Stimulated activated CD8-positive, alpha-beta memory T cell treated with anti-CD3 and anti-CD28 coated beads, Interleukin-12 subunit alpha, Interleukin-12 subunit beta, amount 100 ng/mL, for 1 hour (primary cell): ENCODE results near the gene PFKFB1.

Experiments
- DNase-seq: peaks from one replicate; pipeline ENCODE4 v3.0.0-alpha.2; 2020; ENCODE audit warnings: low read depth

Gene PFKFB1

DNA sequence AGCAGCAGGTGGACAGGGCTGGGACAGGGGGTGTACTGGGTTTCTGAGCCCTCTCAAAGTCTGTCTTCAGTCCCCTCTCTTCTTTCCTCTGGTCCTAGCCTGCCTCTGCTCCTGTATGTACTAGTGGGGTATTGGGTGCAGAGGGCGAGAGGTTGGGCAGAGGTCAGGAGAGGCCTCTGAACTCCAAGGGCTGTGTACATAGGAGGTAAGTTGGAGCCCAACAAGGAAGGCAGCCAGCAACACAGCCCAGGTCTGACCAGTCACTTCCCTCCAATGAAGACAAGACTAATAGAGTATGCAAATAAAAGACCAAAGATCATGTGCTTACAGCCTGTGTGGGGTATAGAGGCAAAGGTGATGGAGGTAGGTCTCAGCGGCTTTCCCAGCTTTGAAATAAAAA is at the start of gene PFKFB1:
TSS of gene PFKFB1 (minus strand) at position 90 of the 400 bp plus-strand sequence. CDS start 181 bp downstream, outside the sequence.
- no peak for DNase-seq

DNA sequence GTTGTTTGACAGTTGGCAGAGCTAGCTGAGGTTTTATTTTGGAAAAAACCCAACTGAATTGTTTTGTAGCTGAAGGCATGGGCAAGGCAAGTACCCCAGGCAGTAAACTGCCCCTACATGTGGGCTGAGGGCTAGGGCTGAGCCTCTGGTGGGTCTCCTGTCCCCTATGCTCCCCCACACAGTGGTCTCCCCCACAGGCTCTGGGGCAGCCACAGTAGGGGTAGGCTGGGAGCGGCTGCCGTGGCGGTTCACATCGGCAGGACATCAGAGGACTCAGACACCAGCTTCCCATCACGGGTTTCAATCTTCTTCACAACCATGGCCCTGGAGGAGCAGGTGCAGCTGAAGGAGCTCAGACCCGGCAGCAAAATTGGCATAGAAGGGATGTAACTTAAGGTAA is 47.5 kb upstream of the PFKFB1 start:
- no peak for DNase-seq

DNA sequence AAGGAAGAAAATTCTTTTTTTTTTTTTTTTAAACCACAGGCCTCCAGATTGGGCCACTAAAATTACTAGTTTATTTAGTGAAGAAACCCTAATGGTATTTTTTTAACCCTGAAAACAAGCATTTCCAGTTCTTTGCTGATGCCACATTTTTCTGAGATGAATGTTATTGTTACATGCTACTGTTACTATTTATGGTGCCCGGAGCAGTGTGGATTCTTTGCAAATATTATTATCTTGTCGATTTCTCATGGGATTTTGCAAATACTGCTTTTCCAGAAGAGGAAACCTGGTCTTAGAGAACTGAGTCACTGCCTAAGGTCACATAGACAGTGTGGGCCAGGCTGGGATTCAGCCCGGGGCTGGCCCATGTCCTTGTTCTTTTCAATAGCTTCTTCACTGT is 45.5 kb upstream of the PFKFB1 start:
- no peak for DNase-seq

DNA sequence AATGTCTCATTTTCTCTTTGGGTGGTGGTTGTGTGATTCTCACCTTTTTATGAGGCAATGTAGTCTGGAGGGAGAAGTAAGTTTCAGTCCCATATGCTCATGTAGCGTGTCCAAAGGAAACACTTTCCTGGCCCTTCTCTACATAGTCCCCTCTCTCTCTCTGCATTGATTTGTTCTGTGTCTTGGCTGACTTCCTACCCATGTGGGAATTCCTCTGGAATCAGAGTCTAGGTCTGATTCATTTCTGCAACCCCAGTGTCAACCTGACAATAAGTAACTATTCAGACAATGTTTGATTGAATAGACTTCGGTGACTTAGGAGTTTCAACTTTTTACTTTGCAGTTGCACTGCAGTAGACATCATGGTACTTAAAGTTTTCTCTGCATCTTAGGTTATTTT is 39.4 kb upstream of the PFKFB1 start:
- no peak for DNase-seq

DNA sequence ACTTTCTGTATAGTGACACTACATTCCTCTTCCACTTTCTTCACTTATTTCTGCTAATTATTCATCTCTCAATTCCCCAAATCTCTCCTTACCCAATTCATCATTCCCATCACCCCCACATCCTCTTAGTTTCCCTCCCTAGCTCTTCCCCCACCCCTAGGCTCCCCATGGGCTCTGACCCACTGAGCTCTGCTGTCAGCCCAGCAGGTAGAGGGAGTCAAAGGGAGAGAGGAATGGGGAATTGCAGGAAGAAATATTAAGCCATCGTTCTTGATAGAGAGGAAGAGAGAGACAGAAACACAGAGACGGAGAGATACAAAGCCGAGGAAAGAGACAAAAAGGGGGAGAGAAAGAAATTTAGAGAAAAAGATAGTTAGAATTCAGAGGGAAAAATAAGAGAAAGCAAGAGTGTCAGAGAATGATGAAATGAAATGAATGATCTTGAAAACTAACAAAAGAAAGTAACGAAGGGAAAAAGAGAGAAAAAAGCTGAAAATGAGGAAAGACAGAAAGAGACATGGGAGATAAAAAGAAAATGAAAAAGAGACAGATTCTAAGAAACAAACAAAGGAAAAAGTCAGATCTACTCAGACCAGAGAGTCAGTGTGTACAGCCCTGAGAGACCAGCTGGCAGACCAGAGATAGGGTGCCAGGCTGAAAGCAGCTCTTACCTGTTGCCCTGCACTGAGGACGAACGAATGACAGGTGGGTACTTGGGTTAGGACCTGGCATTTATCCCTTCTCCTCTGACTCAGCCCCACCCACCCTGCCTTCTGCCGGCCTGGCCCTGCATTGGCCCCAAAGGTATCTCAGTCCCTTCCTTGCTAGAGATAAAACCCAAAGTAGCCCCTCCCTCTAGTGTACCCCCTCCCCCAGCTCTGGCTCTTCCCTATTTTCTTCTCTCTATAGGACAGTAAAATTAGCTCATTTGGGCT is 36.5 kb upstream of the PFKFB1 start, which contains the start of gene ALAS2:
TSS of gene ALAS2 (minus strand) at position 707 of the 935 bp plus-strand sequence. CDS start 4,977 bp downstream, outside the sequence.
- no peak for DNase-seq

DNA sequence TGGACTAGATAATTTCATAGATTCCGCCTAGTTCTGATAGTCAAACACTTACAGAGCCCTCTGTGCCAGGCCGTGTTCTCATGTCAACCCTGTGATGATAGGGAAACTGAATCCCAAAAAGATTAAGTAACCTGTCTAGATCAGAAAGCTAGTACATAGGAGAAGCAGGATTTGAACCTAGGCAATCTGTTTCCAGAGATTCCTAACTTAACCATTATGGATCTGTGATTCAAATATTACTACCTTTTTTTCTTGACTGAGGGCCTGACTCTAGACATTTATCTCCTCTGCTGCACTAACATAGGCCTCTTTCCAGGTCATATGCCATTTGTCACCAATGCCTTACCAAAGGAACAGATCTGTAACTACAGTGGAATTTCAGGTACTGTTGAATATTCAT is 35.3 kb upstream of the PFKFB1 start:
- DNase-seq, result no peak

DNA sequence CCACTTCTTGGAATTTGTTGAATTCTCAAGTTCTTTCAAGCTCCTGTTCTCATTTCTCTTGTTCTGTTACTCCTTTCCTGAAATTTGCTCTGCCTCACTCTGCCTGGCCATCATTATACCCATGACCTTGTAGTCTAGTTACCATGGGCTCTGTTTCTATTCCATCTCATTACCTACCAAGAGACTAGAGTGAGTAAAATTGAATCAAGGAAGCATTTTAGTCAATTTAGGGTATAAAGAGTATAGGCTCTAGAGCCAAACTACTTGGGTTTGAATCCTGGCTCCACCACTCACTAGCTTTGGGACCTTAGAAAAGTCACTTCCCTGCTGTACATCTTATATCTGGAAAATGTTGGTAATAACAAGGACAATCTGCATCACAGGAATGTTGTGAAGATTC is 34.6 kb upstream of the PFKFB1 start:
- no peak for DNase-seq

DNA sequence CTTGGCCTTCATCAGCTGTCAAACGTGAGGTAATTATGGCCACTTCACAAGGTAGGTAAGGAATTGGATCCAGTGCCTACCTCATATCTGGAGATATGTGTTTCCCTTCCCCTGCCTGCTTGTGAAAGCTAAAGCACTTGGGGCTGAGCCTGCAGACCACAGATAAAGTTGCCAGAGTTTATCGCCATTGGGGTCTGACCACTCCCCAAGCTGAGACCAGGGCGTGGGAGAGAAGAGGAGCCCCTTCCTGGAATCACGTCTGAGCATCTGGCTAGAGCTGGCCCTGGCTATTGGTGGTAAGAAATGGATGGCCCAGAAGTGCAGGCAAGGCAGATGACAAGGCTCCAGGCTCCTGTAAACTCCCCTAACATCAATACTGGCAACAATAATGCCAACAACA is 34.1 kb upstream of the PFKFB1 start:
- no peak for DNase-seq

DNA sequence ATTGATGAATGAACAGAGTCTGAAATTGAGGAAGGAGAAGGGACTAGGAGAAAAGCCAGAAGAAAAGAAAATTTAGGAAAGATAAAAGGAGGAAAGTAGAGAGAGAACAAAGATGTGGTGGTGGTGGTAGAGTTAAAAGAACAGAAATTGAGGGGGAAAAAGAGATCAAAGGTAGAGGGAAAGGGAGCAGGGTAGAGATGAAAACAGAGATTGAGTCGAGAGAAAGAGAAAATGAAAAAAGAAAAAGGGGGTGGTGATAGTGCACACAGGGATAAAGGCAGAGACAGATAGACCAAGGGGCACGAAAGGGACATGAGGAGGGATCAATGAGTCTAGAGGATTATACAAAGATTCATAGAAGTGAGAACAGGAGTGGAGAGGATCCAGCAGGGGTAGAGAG is 32.9 kb upstream of the PFKFB1 start:
- DNase-seq, result no peak

DNA sequence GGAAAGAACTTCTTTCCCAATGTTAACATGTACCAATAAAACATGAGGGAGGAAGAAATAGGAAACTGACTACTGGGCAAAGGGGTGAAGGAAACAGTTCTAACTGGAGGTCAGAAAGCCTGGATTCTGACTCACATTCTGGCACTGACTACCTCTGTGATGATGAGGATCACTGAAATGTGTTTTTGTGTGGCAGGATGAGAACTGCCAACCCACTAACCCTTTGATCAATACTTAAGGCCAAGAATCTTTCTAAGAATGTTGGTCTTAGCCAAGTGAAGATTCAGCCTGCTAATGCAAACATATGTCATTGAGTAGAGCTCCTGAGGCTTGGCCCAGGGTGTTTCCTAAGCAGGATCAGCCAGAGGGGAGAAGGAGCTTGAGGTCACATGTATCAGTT is 32.2 kb upstream of the PFKFB1 start:
- DNase-seq, result no peak

DNA sequence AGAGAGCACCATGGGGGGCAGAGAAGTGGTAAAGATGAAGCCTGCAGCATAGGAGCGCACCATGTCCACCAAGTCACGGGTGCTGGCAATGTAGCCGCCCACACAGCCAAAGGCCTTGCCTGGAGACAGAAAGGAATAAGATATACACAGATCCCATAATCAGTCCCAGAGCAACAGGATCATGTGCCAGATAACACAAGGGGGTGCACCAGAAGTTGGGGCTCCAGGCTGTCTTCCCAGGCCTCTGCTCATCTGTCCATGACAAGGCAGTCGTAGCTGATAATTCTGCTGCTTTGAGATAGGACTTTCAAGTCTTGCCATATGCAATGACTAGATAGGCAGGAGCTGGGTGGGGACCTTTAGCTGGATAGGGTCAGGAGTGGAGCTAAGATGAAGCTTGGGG is 20.9 kb upstream of the PFKFB1 start:
- no peak for DNase-seq

DNA sequence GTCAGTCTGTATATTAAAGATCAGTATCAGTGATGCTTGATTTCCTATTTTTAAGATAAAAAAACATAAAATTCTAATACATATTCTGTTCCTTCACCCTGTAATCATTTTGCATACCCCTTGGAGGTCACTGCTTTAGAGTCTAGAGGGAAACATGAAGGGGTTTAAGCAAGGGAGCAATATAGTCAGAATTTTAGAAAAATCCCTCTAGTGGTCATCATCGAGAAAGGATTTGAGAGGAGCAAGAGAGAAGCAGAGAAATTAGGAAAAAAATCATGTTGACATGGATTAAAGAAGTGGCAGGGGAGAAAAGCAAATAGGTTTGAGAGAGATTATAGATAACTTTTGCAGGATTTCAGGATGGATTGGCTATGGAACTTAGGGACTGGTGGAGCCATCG is 17.3 kb upstream of the PFKFB1 start:
- DNase-seq, result no peak

DNA sequence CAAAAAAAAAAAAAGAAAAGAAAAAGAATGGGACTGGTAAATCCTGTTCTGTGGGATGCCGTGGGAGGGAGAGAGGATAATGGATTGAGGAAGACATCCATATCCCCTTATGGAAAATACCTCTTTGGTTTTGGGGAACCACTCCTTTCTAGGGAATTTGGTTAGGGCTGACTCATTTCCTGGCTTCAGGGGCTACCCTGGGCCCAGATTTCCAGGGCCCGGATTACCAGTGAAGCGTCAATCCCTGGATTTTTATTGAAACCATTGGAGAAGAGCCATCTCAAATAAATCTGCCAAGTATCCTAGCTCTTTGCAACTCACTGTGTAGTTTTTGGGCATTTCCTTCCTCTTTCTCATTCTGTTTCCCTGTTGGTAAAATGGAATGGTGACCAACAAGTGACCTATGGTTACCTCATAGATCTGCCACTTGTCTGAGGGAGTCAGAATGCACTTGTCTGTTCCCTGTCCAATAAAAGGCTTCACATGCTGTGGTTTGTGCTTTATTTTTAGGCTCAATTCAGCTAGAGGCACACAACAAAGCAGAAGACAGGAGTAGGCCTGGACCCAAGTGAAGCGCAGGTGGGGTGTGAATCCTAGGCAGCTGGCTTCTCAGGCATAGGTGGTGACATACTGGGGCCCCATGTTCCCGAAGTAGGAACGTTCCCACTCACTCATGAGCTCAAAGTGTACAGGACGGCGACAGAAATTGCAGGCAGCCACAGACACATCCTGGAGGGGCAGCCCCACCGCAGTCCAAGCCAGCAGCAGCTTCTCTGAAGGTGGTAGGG is 14.8 kb upstream of the PFKFB1 start:
- no peak for DNase-seq

DNA sequence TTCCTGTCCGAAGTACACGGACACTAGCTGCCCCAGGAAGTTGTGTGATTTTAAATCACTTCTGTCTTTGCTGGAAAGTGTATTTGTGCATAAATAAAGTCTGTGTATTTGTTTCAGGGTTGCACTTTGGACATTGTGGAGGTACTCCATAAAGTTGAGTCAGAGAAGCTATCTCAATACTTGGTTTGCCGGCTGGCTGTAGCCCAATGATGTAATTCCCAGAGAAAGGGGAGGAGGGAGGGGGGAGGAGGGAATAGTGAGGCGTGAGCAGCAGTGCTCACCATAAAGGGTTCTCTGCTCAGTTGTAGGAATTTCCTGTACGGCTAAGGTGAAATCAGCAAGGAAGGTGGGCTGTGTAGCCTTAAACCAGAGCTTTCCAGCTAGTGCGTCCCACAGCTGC is 13.7 kb upstream of the PFKFB1 start:
- no peak for DNase-seq

DNA sequence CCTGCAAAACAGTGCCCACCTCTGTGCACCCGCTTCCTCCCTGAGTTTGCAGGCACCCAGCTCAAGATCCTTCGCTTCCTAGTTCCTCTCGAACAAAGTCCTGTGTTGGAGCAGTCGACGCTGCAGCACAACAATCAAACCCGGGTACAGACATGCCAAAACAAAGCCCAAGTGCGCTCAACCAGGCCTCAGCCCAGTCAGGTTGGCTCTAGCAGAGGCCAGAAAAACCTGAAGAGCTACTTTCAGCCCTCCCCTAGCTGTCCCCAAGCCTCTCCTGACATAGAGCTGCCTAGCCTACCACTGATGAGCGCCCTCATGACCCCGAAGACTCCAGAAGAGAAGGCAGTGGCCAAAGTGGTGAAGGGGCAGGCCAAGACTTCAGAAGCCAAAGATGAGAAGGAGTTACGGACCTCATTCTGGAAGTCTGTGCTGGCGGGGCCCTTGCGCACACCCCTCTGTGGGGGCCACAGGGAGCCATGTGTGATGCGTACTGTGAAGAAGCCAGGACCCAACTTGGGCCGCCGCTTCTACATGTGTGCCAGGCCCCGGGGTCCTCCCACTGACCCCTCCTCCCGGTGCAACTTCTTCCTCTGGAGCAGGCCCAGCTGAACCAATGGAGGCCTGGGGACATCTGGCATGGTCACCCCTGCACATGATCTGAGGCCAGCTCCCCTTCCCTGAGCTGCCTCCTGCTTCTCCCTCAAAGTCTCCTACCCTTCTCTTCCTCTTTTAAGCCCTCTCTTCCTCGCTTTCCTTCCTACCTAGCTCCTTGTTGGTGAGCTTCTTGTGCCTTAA is 13.0 kb upstream of the PFKFB1 start:
- DNase-seq, result no peak

DNA sequence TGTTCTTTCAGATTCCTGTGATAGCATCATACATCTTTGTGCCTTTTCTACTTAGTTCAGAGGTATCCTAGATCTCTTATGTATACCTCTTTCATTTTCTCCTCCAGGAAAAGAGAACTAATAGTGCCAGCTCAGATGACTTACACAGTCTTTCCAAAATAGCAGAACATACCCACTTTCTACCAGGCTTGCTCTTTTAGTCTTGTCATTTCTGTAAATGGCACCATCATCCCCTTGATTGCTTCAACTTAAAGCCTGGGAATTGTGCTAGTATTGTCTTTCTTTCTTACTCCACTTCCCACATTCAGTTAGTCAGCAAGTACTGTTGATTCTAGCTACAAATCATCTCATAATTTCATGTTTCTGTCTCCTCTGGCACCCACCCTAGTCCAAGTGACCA is 11.3 kb upstream of the PFKFB1 start:
- DNase-seq, result no peak

DNA sequence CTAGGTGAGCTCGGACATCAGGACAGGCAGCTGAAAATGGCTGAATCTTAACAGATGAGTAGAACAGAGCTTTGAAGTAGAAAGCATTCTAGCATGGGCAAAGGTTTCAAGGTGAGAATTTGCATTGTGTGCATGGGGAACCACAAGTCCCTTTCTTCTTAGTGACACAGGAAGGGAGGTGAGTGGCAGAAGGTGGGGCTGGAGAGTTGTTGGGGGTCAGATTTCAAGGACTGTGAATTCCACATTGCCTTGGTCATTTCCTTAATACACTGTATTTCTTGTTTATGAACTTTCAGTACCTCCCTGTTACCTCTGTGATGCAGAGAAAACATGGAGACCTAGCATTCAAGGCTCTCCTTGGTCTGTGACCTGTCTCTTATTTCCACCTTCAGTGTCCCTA is 10.2 kb upstream of the PFKFB1 start:
- no peak for DNase-seq

DNA sequence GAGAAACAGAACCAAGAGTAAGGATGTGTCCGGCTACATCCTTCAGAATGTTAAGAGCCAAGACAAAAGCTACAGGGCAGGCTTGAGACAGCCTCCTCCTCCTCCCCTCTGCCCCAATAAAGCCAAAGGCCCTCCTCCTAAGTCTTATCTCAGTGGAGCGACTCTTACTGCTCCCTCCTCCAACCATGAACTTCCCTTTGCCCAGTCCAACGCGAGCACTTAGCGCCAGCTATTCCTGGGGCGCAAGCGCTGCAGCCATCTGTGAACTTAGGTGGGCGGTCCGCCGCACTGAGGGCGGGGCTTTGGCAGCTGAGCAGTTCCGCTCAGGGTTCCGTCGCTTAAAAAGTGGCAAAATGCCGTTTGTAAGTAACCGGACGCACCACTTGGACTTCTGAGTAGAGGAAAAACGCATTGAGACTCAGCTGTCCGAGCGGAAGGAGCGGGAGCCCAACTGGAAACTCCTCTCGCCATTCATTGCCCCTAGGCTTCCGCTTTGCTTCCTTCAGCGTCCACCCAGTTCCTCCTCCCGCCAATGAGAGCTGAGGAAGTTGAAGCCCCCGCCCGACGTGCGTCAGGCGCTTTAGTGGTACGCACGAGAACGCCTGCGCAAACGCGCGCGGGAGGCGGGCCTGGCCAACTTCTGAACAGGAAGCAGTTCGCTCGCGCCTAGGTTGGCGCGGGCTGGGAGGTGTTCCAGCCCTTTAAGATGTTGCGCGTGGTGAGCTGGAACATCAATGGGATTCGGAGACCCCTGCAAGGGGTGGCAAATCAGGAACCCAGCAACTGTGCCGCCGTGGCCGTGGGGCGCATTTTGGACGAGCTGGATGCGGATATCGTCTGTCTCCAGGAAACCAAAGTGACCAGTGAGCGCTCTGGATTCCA is 6.0 kb upstream of the PFKFB1 start, which contains the start of gene APEX2:
TSS of gene APEX2 (plus strand) at position 647 of the 882 bp plus-strand sequence. CDS start at position 707, 60 bp downstream.
- DNase-seq, result peak; percentile 81

DNA sequence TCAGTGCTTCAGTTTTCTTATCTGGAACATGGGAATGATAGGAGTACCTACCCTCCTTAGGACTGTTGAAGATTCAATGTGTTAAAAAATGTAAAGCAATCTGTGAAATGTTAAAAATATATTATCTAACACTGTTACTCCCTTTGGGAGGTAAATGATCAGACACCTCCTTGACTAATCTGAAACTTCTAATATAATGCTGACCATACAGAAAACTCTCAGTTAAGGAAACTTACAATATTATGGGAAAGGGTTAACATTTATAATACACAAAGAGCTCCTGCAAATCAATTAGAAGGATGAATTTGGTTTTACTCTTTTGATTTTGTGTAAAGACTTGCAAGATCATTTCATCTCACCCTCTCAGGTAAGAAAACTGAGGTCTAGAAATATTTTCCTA is 1.6 kb upstream of the PFKFB1 start:
- no peak for DNase-seq

DNA sequence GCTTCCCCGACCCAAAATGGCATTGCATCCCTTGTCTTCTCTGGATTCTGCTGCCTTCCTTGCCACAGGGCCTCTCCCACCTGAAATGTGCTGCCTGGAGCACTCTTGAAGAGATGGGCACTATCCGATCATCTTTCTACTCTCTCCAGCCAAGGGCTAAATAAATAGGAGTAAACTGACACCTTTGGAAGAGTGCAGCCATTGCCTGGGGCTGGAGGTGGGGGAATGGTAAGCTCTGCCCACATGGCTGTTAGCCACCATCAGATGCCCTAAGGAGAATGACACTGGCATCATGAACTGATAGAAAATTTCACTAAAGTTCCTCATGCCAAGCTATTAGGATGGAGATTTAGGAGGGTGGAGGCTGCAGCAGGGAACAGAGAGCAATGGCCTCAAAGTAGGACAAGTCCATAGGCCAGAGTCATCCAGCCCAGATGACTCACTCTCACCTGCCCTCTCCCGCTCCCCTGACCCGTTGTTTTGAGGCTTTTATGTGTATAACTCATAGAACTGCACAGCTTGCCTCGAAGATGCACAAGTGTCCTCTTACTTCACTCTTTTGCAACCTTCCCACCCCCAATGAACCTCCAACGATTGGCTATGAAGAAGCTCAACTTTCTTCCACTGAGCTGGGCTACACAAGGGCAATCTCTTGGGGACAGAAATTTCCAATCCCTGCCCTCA is 822 bp upstream of the PFKFB1 start:
- DNase-seq, result no peak
